GM23338 (cell line): ENCODE results near the gene EHD1. TPM values are rescaled to one million over a fixed set of nuclear protein-coding genes. Genes with fewer than 3 reads are reported as not detected.

Experiments
- ATAC-seq: fragments of 200-7000 bp; cut with Tn5 transposase; 3 replicates; pipeline ENCODE4 v1.9.1; 2020
- DNase-seq: peaks from one replicate; pipeline ENCODE4 v3.0.0-alpha.2; 2015; ENCODE audit warnings: low spot score
- H2AFZ ChIP-seq: fragments of 200-600 bp; sonication (generic); 2 replicates; pipeline ENCODE4 v1.8.0; 2016; ENCODE audit warnings: antibody characterized with exemption, mild to moderate bottlenecking, moderate library complexity
- H3F3A ChIP-seq: fragments of 200-600 bp; sonication (generic); replicated peaks from 2 replicates; pipeline ENCODE4 v1.8.0; 2017; ENCODE audit warnings: antibody characterized with exemption, mixed run types, low read depth
- H3K27ac ChIP-seq: fragments of 200-600 bp; sonication (generic); 2 replicates; pipeline ENCODE4 v1.6.1; 2016; ENCODE audit warnings: low read depth
- H3K27me3 ChIP-seq: fragments of 200-600 bp; sonication (generic); 2 replicates; pipeline ENCODE4 v1.8.0; 2016; ENCODE audit warnings: mild to moderate bottlenecking, mixed run types, moderate library complexity; ENCODE audit not compliant: insufficient read depth
- H3K36me3 ChIP-seq: fragments of 200-600 bp; sonication (generic); 2 replicates; pipeline ENCODE4 v1.8.0; 2016; ENCODE audit warnings: mild to moderate bottlenecking; ENCODE audit not compliant: insufficient read depth
- H3K4me1 ChIP-seq: fragments of 200-600 bp; sonication (generic); 2 replicates; pipeline ENCODE4 v1.8.0; 2016; ENCODE audit warnings: mild to moderate bottlenecking, moderate library complexity; ENCODE audit not compliant: insufficient read depth
- H3K4me2 ChIP-seq: fragments of 200-600 bp; sonication (generic); 2 replicates; pipeline ENCODE4 v1.7.1; 2017; ENCODE audit warnings: mixed run types
- H3K4me3 ChIP-seq: fragments of 200-600 bp; sonication (generic); 2 replicates; pipeline ENCODE4 v1.6.1; 2016; ENCODE audit warnings: mixed run types
- H3K79me2 ChIP-seq: fragments of 200-600 bp; sonication (generic); replicated peaks from 2 replicates; pipeline ENCODE4 v1.8.0; 2017; ENCODE audit warnings: mild to moderate bottlenecking; ENCODE audit not compliant: insufficient read depth
- H3K9me2 ChIP-seq: fragments of 200-600 bp; sonication (generic); 2 replicates; pipeline ENCODE4 v1.8.0; 2017; ENCODE audit not compliant: insufficient read depth
- H4K20me1 ChIP-seq: fragments of 200-600 bp; sonication (generic); replicated peaks from 2 replicates; pipeline ENCODE4 v1.8.0; 2017; ENCODE audit warnings: mild to moderate bottlenecking; ENCODE audit not compliant: insufficient read depth
- H3K27ac Mint-ChIP-seq: 2 replicates; pipeline ENCODE4 v1.8.0; 2020; ENCODE audit warnings: inconsistent platforms, mild to moderate bottlenecking, moderate library complexity, mixed read lengths
- H3K27me3 Mint-ChIP-seq: 3 replicates; pipeline ENCODE4 v1.8.0; 2022; ENCODE audit warnings: low read depth, mild to moderate bottlenecking, moderate library complexity, mixed read lengths, inconsistent platforms; ENCODE audit not compliant: insufficient read depth, poor library complexity
- H3K36me3 Mint-ChIP-seq: 3 replicates; pipeline ENCODE4 v1.8.0; 2021; ENCODE audit warnings: low read depth, mild to moderate bottlenecking, inconsistent platforms, moderate library complexity, mixed read lengths
- H3K4me1 Mint-ChIP-seq: 3 replicates; pipeline ENCODE4 v1.8.0; 2020; ENCODE audit warnings: mild to moderate bottlenecking, inconsistent platforms, mixed read lengths
- H3K4me3 Mint-ChIP-seq: 3 replicates; pipeline ENCODE4 v1.8.0; 2021; ENCODE audit warnings: moderate library complexity, mild to moderate bottlenecking, inconsistent platforms, mixed read lengths
- H3K9me3 Mint-ChIP-seq: 3 replicates; pipeline ENCODE4 v1.8.0; 2020; ENCODE audit warnings: moderate library complexity, mild to moderate bottlenecking, inconsistent platforms, mixed read lengths
- CREB1 ChIP-seq: fragments of 250-450 bp; sonication (Bioruptor Pico); IDR thresholded peaks from 2 replicates; pipeline ENCODE4 v1.5.0; 2020; ENCODE audit warnings: low read depth, mild to moderate bottlenecking, moderate library complexity
- CTCF ChIP-seq, 2 experiments: fragments of 200-600 bp in 1 of 2; sonication (generic) in 1 of 2; conservative IDR thresholded peaks; 2 replicates each; pipeline versions ENCODE4 v1.5.1 to v1.6.1; 2016 to 2017; ENCODE audit warnings: antibody characterized with exemption in 2 of 2, low read depth in 2 of 2, mild to moderate bottlenecking in 2 of 2, moderate library complexity in 1 of 2
- ETS1 ChIP-seq: IDR thresholded peaks from 2 replicates; pipeline ENCODE4 v1.6.1; 2016; ENCODE audit warnings: antibody characterized with exemption
- EZH2 ChIP-seq: fragments of 200-600 bp; sonication (generic); IDR thresholded peaks from one replicate; pipeline ENCODE4 v1.8.0; 2017; ENCODE audit warnings: antibody characterized with exemption, mild to moderate bottlenecking, low read depth; ENCODE audit not compliant: unreplicated experiment
- EZH2phosphoT487 ChIP-seq: fragments of 200-600 bp; sonication (generic); IDR thresholded peaks from one replicate; pipeline ENCODE4 v1.8.1; 2018; ENCODE audit warnings: antibody characterized with exemption; ENCODE audit not compliant: unreplicated experiment
- REST ChIP-seq: IDR thresholded peaks from one replicate; pipeline ENCODE4 v1.6.1; 2018; ENCODE audit warnings: antibody characterized with exemption; ENCODE audit not compliant: unreplicated experiment
- STAT1 ChIP-seq: IDR thresholded peaks from one replicate; pipeline ENCODE4 v1.6.1; 2016; ENCODE audit warnings: antibody characterized with exemption; ENCODE audit not compliant: unreplicated experiment
- ZNF114 ChIP-seq: fragments of 250-450 bp; sonication (Bioruptor Pico); IDR thresholded peaks from 2 replicates; pipeline ENCODE4 v1.5.0; 2020; ENCODE audit warnings: mild to moderate bottlenecking, moderate library complexity
- ZNF331 ChIP-seq: fragments of 250-450 bp; sonication (Bioruptor Pico); IDR thresholded peaks from 2 replicates; pipeline ENCODE4 v1.5.0; 2020; ENCODE audit warnings: low read depth, mild to moderate bottlenecking, moderate library complexity
- ZNF462 ChIP-seq: fragments of 250-450 bp; sonication (Bioruptor Pico); IDR thresholded peaks from 2 replicates; pipeline ENCODE4 v1.5.0; 2020; ENCODE audit warnings: mild to moderate bottlenecking, moderate library complexity
- polyA plus RNA-seq: library from polyadenylated mRNA; unstranded; fragments of >200 nt; fragmentation: Nextera tagmentation; extraction: Ambion mirVana; gene quantifications from 2 replicates; pipeline ENCODE4 v1.2.1, GENCODE V29; 2016
- total RNA-seq: library from RNA; depleted of rRNA; stranded (reverse); fragments of >200 nt; shearing (Covaris generic); gene quantifications from 2 replicates; pipeline ENCODE4 v1.2.3, GENCODE V29; 2014

Gene EHD1
- total and polyA plus RNA-seq, 2 experiments from 2014 or later: 16.7 to 69.7 TPM

GRCh38 chr11:64876229-64876750 lies 2.1 kb downstream of the EHD1 start:
- H3K4me2 ChIP-seq: 0 out of 2 replicates have a peak overlapping the region, but pooled peaks have one; percentile 93
- Mint-ChIP-seq H3K27ac (no peak overlapping the region), H3K9me3 (no peaks in the 10 kb centered on the region), H3K4me1 (peaks cover 29% of the 10 kb centered on the region), H3K27me3 (peaks cover 10% of the 10 kb centered on the region), H3K36me3 (peaks cover 6% of the 10 kb centered on the region; the same call in 2 of the 3 replicates), H3K4me3 (peak overlapping the region; percentile 76; the same call in 1 of the 3 replicates)
- H3K27ac ChIP-seq: no peak overlapping the region
- H2AFZ ChIP-seq: no peak overlapping the region
- no peak for TF ChIP-seq ZNF462 (CRISPR knock-in tag)
- TF ChIP-seq STAT1: no peak
- TF ChIP-seq ZNF114 (CRISPR knock-in tag): no peak
- no peak for TF ChIP-seq CREB1 (CRISPR knock-in tag)
- no peak for TF ChIP-seq CTCF (conservative IDR thresholded peaks at IDR 0.05; ENCODE audit: low read depth in 2 of 2)
- TF ChIP-seq REST: no peak
- TF ChIP-seq ETS1: no peak
- TF ChIP-seq EZH2phosphoT487: no peak
- no peak for TF ChIP-seq EZH2
- no peak for TF ChIP-seq ZNF331 (CRISPR knock-in tag)
- peaks cover 21% of the 10 kb centered on the region for H3K79me2 ChIP-seq
- H3F3A ChIP-seq: 0 out of 2 replicates have a peak, but pooled peaks cover 3% of the 10 kb centered on the region
- DNase-seq (no peak), ATAC-seq (no peak)
- H3K4me3 ChIP-seq: no peak overlapping the region; the same call in 1 of the 2 replicates
- peaks cover 15% of the 10 kb centered on the region; the same call in 1 of the 2 replicates for H3K4me1 ChIP-seq
- H4K20me1 ChIP-seq: no peaks in the 10 kb centered on the region; the same call in 1 of the 2 replicates
- H3K36me3 ChIP-seq: no peaks in the 10 kb centered on the region
- H3K27me3 ChIP-seq: peaks cover 5% of the 10 kb centered on the region; the same call in 1 of the 2 replicates
- no peaks in the 10 kb centered on the region for H3K9me2 ChIP-seq
